Body of pancreas (tissue), 4 donors: ENCODE measurements around the gene ARHGAP18.

ENCODE experiments used
- POLR2A ChIP-seq, 3 donors: fragments of 450-650 bp; IDR thresholded peaks; one replicate each; pipeline ENCODE4 v1.6.1; 2016; ENCODE audit warnings: antibody characterized with exemption in 3 of 3, mild to moderate bottlenecking in 2 of 3
- TF ChIP-seq, protein P1 (sequence below), 7 experiments: fragments of 450-650 bp in 4 of 7; fragments of 200-600 bp in 3 of 7; sonication (generic) in 3 of 7; IDR thresholded peaks; one replicate each; pipeline ENCODE4 v1.5.1; 2016 to 2019; ENCODE audit warnings: antibody characterized with exemption in 7 of 7

DNA sequence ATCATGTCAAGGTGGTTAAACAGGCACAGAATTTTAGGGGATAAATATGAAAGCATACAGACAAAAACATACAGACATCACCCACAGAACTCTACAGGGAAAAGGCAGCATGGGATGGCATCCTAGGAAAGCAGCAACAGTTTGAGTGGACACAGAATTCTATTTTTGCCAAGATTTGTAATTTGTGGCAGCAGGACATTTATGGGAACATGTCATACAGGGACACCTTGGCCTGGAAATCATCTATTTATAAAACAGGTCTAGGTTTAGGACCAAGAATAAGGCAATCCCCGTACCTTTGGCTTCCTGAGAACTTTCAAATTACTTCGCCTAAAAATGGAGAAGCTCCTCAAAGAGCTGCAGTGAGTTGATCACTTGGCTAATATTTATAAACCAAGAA is 17.5 kb downstream of the ARHGAP18 start:
- no peak for TF ChIP-seq POLR2A (IDR thresholded peaks at IDR 0.05)
- TF ChIP-seq, protein P1, sequence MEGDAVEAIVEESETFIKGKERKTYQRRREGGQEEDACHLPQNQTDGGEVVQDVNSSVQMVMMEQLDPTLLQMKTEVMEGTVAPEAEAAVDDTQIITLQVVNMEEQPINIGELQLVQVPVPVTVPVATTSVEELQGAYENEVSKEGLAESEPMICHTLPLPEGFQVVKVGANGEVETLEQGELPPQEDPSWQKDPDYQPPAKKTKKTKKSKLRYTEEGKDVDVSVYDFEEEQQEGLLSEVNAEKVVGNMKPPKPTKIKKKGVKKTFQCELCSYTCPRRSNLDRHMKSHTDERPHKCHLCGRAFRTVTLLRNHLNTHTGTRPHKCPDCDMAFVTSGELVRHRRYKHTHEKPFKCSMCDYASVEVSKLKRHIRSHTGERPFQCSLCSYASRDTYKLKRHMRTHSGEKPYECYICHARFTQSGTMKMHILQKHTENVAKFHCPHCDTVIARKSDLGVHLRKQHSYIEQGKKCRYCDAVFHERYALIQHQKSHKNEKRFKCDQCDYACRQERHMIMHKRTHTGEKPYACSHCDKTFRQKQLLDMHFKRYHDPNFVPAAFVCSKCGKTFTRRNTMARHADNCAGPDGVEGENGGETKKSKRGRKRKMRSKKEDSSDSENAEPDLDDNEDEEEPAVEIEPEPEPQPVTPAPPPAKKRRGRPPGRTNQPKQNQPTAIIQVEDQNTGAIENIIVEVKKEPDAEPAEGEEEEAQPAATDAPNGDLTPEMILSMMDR (IDR thresholded peaks at IDR 0.05) = no peak
